ENCODE data around the gene EIF2S3. TPM values are rescaled to one million over a fixed set of nuclear protein-coding genes. Genes with fewer than 3 reads are reported as not detected.

The EIF2S3 gene
- total and polyA plus RNA-seq, 2 of the 8 experiments (the other 6 are each of a cell fraction or from before 2014, with no cell fraction given), result 65.5 to 259 TPM

DNA sequence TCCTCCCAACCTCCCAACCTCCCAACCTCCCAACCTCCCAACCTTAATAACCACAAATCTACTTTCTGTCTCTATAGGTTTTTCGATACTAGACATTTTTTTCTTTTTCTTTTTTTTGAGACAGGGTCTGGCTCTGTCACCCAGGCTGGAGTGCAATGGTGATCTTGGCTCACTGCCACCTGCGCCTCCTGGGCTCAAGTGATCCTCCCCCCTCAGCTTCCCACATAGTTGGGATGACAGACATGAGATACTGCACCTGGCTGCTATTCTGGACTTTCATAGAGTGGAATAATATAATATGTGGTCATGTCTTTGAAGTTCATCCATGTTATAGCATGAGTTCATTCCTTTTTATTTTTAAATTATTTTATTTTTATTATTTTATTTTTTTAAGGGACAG is 55.3 kb downstream of the EIF2S3 start (continued):
- TF ChIP-seq, protein P1, sequence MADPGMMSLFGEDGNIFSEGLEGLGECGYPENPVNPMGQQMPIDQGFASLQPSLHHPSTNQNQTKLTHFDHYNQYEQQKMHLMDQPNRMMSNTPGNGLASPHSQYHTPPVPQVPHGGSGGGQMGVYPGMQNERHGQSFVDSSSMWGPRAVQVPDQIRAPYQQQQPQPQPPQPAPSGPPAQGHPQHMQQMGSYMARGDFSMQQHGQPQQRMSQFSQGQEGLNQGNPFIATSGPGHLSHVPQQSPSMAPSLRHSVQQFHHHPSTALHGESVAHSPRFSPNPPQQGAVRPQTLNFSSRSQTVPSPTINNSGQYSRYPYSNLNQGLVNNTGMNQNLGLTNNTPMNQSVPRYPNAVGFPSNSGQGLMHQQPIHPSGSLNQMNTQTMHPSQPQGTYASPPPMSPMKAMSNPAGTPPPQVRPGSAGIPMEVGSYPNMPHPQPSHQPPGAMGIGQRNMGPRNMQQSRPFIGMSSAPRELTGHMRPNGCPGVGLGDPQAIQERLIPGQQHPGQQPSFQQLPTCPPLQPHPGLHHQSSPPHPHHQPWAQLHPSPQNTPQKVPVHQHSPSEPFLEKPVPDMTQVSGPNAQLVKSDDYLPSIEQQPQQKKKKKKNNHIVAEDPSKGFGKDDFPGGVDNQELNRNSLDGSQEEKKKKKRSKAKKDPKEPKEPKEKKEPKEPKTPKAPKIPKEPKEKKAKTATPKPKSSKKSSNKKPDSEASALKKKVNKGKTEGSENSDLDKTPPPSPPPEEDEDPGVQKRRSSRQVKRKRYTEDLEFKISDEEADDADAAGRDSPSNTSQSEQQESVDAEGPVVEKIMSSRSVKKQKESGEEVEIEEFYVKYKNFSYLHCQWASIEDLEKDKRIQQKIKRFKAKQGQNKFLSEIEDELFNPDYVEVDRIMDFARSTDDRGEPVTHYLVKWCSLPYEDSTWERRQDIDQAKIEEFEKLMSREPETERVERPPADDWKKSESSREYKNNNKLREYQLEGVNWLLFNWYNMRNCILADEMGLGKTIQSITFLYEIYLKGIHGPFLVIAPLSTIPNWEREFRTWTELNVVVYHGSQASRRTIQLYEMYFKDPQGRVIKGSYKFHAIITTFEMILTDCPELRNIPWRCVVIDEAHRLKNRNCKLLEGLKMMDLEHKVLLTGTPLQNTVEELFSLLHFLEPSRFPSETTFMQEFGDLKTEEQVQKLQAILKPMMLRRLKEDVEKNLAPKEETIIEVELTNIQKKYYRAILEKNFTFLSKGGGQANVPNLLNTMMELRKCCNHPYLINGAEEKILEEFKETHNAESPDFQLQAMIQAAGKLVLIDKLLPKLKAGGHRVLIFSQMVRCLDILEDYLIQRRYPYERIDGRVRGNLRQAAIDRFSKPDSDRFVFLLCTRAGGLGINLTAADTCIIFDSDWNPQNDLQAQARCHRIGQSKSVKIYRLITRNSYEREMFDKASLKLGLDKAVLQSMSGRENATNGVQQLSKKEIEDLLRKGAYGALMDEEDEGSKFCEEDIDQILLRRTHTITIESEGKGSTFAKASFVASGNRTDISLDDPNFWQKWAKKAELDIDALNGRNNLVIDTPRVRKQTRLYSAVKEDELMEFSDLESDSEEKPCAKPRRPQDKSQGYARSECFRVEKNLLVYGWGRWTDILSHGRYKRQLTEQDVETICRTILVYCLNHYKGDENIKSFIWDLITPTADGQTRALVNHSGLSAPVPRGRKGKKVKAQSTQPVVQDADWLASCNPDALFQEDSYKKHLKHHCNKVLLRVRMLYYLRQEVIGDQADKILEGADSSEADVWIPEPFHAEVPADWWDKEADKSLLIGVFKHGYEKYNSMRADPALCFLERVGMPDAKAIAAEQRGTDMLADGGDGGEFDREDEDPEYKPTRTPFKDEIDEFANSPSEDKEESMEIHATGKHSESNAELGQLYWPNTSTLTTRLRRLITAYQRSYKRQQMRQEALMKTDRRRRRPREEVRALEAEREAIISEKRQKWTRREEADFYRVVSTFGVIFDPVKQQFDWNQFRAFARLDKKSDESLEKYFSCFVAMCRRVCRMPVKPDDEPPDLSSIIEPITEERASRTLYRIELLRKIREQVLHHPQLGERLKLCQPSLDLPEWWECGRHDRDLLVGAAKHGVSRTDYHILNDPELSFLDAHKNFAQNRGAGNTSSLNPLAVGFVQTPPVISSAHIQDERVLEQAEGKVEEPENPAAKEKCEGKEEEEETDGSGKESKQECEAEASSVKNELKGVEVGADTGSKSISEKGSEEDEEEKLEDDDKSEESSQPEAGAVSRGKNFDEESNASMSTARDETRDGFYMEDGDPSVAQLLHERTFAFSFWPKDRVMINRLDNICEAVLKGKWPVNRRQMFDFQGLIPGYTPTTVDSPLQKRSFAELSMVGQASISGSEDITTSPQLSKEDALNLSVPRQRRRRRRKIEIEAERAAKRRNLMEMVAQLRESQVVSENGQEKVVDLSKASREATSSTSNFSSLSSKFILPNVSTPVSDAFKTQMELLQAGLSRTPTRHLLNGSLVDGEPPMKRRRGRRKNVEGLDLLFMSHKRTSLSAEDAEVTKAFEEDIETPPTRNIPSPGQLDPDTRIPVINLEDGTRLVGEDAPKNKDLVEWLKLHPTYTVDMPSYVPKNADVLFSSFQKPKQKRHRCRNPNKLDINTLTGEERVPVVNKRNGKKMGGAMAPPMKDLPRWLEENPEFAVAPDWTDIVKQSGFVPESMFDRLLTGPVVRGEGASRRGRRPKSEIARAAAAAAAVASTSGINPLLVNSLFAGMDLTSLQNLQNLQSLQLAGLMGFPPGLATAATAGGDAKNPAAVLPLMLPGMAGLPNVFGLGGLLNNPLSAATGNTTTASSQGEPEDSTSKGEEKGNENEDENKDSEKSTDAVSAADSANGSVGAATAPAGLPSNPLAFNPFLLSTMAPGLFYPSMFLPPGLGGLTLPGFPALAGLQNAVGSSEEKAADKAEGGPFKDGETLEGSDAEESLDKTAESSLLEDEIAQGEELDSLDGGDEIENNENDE (IDR thresholded peaks at IDR 0.05; ENCODE audit: insufficient replicate concordance, low read length), result no peak
- TF ChIP-seq RNF2 (IDR thresholded peaks at IDR 0.05; ENCODE audit: borderline replicate concordance, low read depth, low read length, missing control alignments, poor library complexity, severe bottlenecking) (no peak), KDM5A (IDR thresholded peaks at IDR 0.05; ENCODE audit: low read length) (no peak), SRF (IDR thresholded peaks at IDR 0.05; ENCODE audit: low read depth, low read length) (no peak), ZNF274 (IDR thresholded peaks at IDR 0.05; ENCODE audit: borderline replicate concordance, extremely low read depth, low read length) (no peak), TAF7 (optimal IDR thresholded peaks at IDR 0.05; ENCODE audit: borderline replicate concordance, low read depth, low read length) (no peak), NRF1 (IDR thresholded peaks at IDR 0.05; ENCODE audit: low read depth, low read length) (no peak), SP2 (IDR thresholded peaks at IDR 0.05; ENCODE audit: low read length) (no peak), CREB1 (IDR thresholded peaks at IDR 0.05) (no peak), SP4 (IDR thresholded peaks at IDR 0.05; ENCODE audit: low read length) (no peak)
- TF ChIP-seq, protein P2, sequence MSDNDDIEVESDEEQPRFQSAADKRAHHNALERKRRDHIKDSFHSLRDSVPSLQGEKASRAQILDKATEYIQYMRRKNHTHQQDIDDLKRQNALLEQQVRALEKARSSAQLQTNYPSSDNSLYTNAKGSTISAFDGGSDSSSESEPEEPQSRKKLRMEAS (IDR thresholded peaks at IDR 0.05), result no peak
- TF ChIP-seq, protein P3, sequence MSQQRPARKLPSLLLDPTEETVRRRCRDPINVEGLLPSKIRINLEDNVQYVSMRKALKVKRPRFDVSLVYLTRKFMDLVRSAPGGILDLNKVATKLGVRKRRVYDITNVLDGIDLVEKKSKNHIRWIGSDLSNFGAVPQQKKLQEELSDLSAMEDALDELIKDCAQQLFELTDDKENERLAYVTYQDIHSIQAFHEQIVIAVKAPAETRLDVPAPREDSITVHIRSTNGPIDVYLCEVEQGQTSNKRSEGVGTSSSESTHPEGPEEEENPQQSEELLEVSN (IDR thresholded peaks at IDR 0.05), result no peak

Measured in H1 (cell line).